DMS 273 (cell line): ENCODE data around the gene C1orf174.

Source experiments
- DNase-seq: peaks from one replicate; lab custom pipeline; 2025; ENCODE audit not compliant: unreplicated experiment; lab: John Stamatoyannopoulos, UW

The C1orf174 gene

DNA sequence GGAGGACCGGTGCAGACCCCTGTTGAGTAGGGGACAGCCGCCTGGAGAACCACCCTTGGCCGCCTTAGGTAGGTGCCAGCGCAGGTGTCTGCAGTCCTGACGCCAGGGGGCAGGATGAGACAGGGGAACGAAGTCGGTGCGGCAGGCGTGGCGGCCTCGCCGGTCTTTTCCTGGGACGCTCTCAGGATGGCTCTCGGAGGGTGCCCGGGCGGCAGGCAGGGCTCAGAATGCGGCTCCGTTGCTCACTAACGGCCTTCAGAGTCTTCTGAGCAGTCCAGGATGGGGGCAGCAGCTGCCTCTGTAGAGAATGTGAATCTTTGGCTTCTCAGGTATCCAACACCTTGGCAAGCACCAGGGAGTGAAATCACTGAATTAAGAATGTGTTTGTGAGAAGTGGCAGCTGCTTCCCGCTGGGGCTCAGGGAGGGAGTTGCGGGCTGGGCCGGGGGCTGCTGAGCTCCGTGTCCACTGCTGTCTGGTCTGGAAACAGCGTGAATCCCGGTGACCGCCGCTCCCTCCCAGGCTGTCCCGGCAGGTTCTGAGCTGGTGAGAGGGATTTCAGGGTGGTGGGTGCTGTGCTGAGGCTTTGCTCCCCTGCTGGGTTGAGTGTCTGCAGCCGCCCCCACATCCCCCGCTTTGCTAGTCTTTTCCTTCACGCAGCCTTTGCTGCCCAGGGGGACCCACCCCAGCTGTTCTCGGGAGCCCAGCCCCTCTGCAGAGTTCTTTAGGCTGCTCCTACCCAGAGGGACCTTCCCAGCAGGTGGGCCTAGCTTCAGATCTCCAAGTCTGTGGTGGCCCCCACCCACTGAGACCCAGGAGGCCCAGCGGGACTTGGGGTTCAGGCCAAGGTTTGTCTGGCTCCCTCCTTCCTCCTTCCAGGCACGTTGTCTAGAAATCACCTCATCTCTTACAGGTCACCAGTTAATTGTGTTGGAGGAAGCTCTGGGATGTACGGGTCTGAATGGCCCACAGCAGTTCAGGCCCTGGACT lies 11.1 kb upstream of the C1orf174 start:
- DNase-seq: peak; percentile 93

DNA sequence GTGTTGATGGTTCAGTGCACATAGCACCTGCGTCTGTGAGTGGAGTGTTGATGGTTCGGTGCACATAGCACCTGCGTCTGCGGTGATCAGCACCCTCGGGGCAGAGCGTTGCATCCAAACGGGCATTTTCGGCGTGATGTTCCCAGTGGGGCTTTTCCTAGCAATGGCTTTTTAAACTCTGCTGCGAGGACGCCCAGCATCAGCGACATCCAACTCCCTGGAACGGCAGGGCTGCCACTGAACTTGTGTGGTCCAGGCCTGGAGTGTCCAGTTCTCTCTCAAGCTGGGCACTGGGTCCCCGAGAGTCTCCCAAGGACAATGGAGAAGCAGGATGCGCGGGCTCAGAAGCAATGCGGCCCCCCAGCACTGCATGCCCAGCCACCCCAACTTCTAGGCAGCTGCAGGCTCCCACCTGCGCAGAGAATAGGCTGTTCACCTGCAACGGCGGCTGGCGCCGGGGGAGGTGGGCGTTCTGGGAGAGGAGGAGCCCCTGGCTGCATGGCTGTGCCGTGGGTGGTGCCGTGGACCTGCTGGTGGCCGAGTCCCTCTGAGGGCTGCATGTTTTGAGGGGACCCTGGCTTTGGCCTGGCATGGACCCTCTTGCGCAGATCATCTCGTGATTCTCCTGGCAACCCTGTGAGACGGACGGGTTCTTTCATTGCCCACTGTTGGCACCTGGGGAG lies 10.1 kb upstream of the C1orf174 start:
- DNase-seq: no peak

DNA sequence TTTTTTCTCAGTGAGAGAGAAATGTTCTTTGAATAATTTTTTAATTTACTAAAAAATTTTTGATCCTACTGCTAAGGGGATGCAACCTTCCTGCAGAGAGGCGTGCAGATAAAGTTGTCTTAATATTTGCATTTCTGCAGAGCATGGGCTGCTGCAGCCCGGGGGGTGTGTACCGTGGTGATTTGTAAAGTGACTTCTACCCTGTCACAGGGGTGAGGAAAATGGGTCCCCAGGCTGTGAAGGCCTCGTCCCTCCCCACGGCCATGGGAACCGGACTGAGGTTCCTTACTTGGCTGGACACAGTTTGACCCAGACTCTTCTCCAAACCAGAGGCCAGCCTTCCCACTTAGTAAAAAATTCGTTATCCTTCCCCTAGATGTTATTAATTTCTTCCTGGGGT lies 9.5 kb upstream of the C1orf174 start:
- no peak for DNase-seq

GRCh38 chr1:3908886-3909517 lies 8.9 kb upstream of the C1orf174 start:
- DNase-seq: no peak

DNA sequence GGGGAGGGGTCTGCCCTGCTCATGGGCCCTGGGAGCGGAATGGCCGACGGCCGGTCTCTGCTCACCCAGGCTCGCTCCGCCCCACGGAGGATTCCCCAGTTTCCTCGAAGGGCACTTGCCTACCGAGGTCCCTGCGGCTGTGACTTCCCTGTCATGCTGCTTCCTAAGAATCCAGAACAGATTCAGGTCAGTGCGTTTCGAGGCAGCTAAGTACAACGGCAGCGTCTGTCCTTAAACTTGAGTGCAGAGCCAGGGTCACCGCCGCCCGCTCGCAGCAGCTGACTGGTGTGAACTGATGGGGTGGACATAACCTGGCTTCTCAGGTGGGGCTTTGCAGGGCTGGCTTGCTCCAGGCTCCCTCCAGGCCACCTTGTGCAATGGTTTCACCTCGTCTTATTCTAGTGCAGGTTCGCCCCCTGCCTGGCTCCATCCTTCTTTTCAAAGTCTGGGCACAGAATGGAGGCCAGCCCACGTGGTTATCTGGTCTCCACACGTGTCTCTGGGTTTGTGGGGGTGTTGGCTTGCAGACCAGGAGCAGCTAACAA lies 7.6 kb upstream of the C1orf174 start:
- no peak for DNase-seq

GRCh38 chr1:3907031-3907534 lies 7.0 kb upstream of the C1orf174 start:
- peak; percentile 43 for DNase-seq

GRCh38 chr1:3906672-3907020 lies 6.6 kb upstream of the C1orf174 start:
- no peak for DNase-seq

DNA sequence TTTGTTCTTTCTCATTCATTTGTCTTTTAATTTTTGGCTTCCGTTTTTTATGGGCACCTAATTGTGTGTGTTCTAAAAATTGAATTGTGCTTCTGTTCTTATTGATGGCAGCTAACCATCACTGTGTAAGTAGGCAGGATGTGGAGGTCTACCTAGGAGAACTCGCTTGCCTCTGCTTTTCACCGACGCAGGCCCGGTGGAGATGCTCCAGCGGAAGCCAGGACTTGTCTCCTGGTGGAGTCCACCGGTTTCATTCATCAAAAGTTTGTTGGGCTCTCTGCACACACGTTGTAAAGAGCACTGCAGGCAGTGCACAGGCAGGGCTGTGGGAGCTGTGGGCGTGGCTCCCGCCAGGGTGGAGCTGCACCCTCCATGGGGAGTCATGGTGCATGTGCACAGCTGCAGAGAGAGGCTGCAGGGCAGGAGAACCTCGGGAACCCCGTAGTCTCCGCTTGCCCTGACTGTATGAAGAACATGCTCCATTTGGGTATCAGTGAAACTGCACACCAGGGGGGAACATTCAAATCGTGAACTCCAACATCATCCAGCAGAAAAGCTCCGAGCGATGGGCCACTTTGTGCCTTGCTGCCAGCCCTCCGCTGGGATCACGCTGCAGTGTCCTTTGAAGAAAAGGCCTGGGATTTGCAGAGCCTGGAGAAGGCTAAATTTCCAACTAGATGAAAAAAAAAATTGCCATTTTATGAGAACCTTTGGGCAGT lies 6.0 kb upstream of the C1orf174 start:
- DNase-seq: no peak

- no peak for DNase-seq
These were observed 5.3 kb upstream of the C1orf174 start for GRCh38 chr1:3905266-3905952.

DNA sequence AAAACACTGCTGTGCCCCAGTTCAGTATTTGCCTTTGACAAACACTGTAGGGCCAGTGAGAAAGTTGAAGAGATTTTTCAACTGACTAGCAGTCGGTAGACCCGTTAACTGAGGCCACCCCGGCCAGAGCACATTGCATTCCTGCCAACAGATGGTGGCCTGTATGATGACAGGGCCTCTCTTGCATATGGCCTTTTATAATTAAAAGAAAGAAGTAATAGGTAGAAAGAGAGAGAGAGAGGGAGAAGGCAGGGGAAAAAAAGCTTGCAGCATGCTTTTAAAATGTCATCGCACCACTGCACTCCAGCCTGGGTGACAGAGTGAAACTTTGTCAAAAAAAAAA lies 4.7 kb upstream of the C1orf174 start:
- peak; percentile 44 for DNase-seq

GRCh38 chr1:3904006-3904842 lies 4.2 kb upstream of the C1orf174 start:
- DNase-seq: no peak

GRCh38 chr1:3903141-3904005 lies 3.3 kb upstream of the C1orf174 start:
- DNase-seq: peak; percentile 49

DNA sequence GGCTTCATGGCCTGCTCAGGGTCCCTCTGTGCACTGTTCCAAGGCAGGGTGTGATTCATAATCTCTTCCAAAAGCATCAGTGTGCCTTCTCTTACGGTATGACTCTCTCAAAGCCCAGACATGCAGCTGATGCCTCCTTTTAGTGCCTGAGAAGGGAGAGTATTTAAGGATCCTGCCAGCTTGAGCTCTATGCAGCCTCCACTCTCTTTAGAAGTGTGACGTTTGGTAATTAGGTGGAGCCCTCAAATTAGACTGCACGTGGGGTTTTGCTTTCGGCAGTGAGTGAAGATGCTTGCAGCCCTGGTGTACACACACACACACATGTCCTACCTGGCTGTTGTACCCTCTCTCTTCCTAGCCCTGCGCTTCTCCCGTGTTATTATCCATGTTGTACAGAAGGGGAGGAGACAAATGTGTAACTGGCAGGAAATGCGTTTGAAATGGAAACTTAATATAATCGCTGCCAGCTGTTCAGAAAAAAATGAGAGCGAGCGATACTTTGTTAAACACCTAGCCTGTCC lies 2.6 kb upstream of the C1orf174 start:
- DNase-seq: peak; percentile 61

DNA sequence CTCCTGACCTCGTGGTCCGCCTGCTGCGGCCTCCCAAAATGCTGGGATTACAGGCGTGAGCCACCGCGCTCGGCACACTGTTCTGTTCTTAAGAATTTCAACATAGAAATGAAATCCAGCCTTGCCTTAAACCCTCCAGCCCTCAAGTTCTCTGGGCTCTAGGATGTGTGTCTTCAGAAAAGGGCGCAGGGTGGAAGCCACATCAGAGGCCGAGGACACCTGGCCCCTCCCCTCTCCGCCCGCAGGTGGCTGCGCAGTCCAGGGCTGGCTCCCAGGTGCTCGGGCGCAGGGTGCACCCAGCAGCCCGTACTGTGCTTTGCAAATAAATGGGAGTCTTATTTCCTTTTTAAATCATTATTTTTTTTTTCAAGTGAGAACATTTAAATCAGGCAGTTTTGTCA lies 2.0 kb upstream of the C1orf174 start:
- no peak for DNase-seq

- peak; percentile 97 for DNase-seq
These were observed 977 bp upstream of the C1orf174 start for GRCh38 chr1:3900969-3901529.

- DNase-seq: peak; percentile 63
These were observed 320 bp downstream of the C1orf174 start for GRCh38 chr1:3899754-3900149.

DNA sequence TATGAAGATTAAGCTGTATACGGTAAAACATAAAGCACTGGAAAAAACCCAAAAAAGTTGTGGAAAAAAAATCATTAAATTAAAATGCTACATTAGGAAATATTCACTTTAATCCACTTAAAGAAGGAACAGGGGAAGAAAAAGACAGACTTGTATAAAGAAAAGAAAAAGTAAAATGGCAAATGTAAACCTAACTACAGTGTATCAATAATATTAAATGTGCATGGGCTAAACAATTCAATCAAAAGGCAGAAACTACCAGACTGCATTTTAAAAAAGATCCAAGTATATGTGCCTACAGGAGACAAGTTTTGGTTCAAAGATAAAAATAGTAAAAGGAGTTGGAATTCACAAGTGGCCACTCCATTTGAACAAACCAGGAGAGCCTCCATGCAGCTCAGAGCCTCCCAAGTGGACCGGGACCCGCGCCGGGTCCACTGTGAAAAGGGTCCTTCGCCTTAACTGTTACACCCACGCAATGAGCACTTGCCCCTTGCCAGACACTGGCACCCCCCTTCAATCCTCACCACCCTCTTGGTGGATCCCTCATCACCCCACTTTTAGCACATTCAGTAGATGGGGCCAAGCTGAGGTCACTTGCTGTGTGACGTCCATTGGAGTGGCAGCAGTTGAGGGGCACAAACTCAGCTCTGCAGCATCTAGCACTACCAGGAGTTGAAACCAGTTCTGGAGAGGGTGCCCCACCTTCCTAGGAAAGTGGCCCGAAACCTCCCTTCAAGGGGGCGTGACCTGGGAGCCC lies 898 bp downstream of the C1orf174 start:
- DNase-seq: no peak
